NCI-H128 (cell line): ENCODE data around the gene BPIFA1.

ENCODE experiments used
- DNase-seq: peaks from one replicate; lab custom pipeline; 2025; ENCODE audit not compliant: unreplicated experiment; lab: John Stamatoyannopoulos, UW

Gene BPIFA1

DNA sequence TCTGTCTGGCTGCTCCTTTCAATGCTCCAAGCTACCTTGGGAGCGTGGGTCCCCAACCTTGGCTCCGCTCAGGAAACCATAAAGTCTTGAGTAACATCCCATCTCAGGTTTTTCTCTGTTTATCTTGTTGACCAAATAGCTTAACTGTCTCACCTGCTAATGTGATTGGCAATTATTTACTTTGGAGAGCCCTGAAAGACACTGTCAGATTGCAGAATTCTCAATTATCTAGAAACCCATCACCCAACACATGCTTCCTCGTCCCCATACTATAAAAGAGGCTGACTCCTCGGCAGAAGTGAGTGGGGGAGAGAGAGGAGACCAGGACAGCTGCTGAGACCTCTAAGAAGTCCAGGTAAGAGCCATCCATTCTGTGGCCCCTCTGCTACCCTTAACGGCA lies at the start of gene BPIFA1:
TSS of gene BPIFA1 (plus strand) at position 301 of the 400 bp plus-strand sequence. CDS start 1,716 bp downstream, outside the sequence.
- no peak for DNase-seq

DNA sequence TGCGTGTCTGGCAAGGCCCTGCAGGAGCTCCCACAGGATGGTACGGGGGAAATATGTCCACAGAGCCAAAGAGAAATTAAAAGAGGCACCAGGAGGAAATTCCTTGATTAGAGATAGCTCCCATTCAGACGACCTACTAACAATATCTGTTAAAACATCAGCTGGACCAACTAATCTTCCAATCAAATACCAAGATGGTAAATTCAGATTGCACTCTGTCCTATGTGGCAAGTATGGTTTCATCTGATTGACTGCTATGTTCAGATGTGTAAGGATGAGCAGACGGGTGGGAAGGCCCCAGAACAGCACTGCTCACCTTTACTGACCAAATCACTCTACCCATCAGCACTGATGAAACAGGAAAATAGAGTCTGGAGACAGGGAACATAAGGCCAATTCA lies 48.3 kb upstream of the BPIFA1 start:
- DNase-seq: no peak

DNA sequence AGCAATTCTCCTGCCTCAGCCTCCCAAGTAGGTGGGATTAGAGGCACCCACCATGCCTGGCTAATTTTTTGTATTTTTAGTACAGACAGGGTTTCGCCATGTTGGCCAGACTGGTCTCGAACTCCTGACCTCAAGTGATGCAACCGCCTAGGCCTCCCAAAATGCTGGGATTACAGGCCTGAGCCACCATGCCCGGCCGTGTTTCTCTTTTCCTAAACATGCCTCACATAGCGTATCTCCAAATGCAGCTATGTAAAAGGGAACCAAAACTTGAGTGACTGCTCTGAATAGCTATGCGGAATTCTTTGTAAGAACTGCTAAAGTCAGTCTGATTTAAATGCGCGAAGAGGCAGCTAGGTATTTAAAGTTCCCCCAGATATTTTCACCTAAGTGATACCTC lies 47.4 kb upstream of the BPIFA1 start:
- DNase-seq: no peak

DNA sequence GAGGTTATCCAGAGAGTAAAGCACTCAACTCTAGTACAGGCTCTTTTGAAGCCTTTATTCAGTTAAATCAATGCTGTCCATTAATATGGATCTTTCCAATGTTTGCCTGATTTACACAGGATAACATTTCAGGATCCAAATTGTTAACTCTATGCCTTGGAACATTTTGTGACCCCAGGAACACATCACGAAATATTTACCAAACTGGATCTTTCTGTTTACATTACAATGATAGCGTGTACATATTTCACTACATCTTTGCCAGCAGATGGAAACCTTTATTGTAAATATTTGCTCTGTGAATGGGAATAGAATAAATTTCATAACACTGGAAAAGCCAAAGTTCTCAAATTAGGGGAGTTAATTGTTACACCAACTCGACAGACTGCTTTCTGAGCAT lies 44.3 kb upstream of the BPIFA1 start:
- DNase-seq: no peak

DNA sequence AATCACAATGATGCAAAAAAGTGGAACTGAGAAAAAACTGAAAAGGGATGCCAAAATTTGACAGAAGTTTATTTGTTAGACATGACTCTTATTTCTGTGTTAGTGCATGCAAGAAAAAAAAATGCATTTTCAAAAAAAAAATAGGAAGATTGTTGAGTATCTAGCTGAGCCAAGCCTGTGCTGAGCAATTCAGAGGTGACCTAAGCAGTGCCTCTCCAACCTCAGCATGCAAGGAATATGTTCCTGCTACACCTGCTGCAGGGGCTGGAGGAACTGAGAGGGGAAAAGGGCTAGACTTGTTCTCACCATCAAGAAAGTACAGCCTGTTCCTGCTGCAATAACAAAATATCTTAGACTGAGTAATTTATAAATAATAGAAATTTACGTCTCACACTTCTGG lies 43.8 kb upstream of the BPIFA1 start:
- no peak for DNase-seq

DNA sequence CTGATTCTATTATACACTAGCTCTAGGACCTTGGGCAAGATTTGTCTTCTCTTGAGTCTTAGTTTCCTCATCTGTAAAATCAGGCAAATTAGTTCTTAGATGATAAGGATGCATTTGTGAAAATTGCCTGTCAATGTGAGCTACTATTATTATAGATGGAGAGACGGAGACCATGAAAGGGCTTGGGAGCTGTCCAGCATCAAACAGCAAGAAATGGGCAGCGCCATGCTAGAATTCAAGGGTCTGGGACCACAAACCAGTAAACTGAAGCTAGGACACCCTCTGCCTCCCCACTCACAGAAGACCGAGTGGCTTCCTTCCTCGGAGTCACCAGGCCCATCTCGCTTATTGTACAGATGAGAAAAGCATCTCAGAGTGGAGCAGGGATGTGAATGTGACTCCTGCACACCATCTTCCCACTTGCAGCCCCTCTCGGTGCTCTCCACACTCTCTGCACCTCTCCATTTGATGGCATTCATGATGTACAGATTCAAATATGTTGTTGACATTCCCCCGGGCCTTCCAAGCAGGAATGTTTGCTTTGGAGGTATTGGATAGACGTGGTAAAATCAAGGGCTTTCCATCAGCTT lies 42.8 kb upstream of the BPIFA1 start:
- no peak for DNase-seq

DNA sequence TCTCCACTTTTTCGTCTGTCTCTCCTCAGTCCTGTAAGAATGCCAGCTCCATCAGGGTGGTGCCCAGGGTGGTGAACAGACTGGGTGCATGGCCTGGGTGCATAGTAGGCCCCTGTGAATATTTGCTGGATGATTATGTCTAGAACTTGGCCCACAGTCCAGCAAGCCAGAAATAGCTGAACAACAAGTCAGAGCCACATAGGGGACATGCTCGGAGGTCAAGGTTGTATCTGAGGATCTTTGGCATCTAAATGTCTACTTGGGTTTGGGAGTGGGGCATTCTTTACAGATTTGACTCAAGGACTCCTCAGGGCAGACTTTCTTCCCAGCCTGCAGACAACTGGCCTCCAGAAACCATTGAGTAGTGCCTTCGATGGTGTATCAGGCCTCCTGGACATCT lies 36.8 kb upstream of the BPIFA1 start:
- no peak for DNase-seq

GRCh38 chr20:33202451-33202850 lies 33.3 kb upstream of the BPIFA1 start:
- DNase-seq: no peak

- no peak for DNase-seq
Measured at GRCh38 chr20:33203444-33203843, 32.4 kb upstream of the BPIFA1 start.

- no peak for DNase-seq
Measured at GRCh38 chr20:33209789-33210188, 26.0 kb upstream of the BPIFA1 start.

- DNase-seq: no peak
Measured at GRCh38 chr20:33210371-33210770, 25.4 kb upstream of the BPIFA1 start.

GRCh38 chr20:33211817-33212424 lies 23.9 kb upstream of the BPIFA1 start:
- peak; percentile 10 for DNase-seq

DNA sequence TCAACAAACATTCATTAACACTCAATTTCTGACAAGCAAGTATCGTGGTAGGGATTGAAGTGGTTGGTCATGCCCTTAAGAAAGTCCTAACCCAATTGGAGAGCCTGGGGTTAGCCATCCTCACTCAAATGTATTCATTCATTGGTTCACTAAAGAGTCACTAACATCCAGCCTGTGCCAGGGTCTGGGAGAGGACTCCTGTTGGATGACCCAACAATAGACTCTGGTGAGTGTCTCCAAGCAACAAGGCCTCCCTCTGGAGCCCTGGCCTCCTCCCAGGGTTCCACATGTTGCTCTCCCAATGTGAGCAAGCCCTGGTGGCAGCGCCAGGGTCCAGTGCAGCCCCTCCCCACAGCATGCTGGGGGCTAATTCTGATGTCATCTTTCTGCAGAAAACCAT lies 18.7 kb upstream of the BPIFA1 start, which contains the start of gene BPIFA3:
TSS of gene BPIFA3 (plus strand) at position 301 of the 400 bp plus-strand sequence. CDS start 185 bp downstream, outside the sequence.
- DNase-seq: no peak

DNA sequence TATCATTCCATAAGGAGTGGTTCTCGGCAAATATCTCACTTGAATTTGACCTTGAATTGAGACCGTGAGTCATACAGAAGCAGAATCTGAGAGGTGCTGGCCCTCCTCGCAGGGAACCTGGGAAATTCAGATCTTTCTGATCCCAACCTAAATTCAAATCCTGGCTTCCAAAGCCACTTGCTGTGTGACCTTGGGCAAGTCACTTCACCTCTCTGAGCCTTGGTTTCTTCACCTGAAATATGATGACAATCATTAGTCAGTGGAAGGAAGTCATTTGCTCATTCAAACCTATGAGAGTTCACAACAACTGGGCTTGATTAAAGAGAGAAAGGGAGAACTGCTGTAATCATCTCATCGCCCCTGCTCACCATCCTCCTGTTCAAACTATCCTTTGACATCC lies 11.4 kb upstream of the BPIFA1 start:
- DNase-seq: no peak

GRCh38 chr20:33229843-33230242 lies 6.0 kb upstream of the BPIFA1 start:
- DNase-seq: no peak

GRCh38 chr20:33231237-33231636 lies 4.6 kb upstream of the BPIFA1 start:
- DNase-seq: no peak

DNA sequence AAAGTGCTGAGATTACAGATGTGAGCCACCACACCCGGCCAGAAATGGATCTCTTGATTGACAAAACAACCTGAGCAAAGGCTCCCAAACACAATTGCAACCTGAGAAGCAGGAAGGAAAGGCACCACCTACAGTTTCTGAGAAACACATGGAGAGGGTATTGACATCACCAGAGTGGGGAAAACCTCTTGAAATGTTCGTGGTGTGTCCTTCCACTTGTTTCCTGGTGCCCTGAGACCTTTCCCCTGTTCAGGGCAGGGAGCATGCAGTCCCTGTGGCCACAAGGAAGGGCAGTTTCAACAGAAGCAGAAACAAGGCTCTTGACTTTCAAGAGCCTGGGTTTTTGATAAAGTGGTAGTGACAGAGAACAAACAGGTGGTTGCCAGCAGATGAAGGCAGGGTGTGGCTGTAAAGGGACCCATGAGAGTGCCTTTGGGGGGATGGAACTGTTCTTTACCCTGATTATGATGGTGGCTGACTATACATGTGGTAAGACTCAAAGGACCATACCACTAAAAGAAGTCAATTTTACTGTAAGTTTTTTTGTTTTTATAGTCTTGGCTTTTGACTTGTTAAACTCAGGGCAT lies 3.2 kb upstream of the BPIFA1 start:
- no peak for DNase-seq

- no peak for DNase-seq
Measured at GRCh38 chr20:33233129-33233774, 2.5 kb upstream of the BPIFA1 start.

DNA sequence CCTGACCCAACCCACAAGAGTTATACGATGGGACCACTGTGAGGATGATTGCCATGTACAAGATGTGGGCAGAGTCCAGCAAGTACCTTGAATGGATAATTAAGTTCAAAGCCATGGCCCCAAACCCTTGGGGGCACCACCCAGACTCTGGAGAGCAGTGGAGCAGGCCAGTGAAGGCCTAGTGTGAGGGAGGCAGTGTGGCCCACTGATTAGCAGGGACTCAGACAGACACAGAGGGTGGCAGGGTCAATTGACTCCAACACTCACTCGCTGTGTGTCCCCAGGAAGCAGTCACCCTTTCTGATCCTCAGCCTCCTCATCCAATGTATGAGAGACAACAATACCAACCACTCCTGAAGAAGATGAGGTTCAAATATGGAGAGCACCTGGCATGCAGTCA lies 1.7 kb upstream of the BPIFA1 start:
- DNase-seq: no peak

- DNase-seq: no peak
Measured at GRCh38 chr20:33236351-33236750, 555 bp downstream of the BPIFA1 start.

DNA sequence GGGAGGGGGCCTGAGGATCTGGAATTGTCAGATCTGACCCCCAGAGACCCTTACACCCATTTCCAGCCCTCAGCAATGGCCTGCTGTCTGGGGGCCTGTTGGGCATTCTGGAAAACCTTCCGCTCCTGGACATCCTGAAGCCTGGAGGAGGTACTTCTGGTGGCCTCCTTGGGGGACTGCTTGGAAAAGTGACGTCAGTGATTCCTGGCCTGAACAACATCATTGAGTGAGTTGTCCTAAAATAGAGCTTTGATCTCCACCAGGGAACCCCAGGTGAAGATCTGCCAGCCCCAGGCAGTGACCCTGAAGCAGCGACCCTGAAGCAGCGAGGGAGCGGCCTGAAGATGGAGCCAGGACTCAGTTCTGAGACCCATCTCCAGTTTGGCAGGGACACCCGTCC lies 2.2 kb downstream of the BPIFA1 start:
- DNase-seq: no peak

DNA sequence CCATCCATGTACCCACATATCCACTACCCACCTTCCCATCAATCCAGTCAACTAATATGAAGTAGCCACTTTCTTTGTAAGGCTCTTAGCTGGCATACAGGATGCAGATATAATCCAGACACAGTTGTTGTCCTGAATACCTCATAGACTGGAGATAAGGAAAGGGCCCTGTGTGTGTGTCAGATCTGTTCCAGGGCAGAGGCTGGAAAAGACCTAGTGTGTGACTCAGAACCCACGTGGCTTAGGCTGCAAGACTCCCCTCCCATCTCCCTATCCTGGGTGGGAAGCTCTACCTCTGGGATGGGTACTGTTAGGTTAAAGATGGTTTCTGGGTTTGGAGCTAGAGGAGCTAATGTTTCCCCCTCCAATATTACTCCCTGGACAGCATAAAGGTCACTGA lies 3.6 kb downstream of the BPIFA1 start:
- no peak for DNase-seq
